GM12872 (cell line): ENCODE data around the gene SLC22A23.

ENCODE experiments used
- CTCF ChIP-seq: IDR thresholded peaks from 3 replicates; pipeline ENCODE4 v1.5.1; 2011; ENCODE audit warnings: low read depth, mild to moderate bottlenecking, low read length, moderate library complexity; ENCODE audit not compliant: insufficient read depth

Gene SLC22A23

GRCh38 chr6:3415082-3415453 lies 41.8 kb downstream of the SLC22A23 start:
- TF ChIP-seq CTCF, result no peak

GRCh38 chr6:3414327-3415081 lies 42.3 kb downstream of the SLC22A23 start:
- no peak for TF ChIP-seq CTCF

GRCh38 chr6:3413592-3413991 lies 43.3 kb downstream of the SLC22A23 start:
- no peak for TF ChIP-seq CTCF

- TF ChIP-seq CTCF, result no peak
Measured at GRCh38 chr6:3412779-3413500, 43.9 kb downstream of the SLC22A23 start.

- TF ChIP-seq CTCF, result no peak
Measured at GRCh38 chr6:3411967-3412778, 44.7 kb downstream of the SLC22A23 start.

GRCh38 chr6:3410385-3411360 lies 46.2 kb downstream of the SLC22A23 start:
- peak; percentile 81 for TF ChIP-seq CTCF
